Liver (tissue), 3 donors: Measurements from ENCODE around the gene DNM2.
A peak's percentile ranks its signal among the peaks of the same experiment; 100 is the strongest.

Experiments used
- ATF3 ChIP-seq: IDR thresholded peaks from 2 replicates; pipeline ENCODE4 v1.6.1; 2016; ENCODE audit warnings: antibody characterized with exemption
- FOXA1 ChIP-seq: IDR thresholded peaks from 2 replicates; pipeline ENCODE4 v1.6.1; 2016; ENCODE audit warnings: antibody characterized with exemption
- GABPA ChIP-seq, 2 donors: IDR thresholded peaks in 1 of 2; conservative IDR thresholded peaks in 1 of 2; 2 replicates each; pipeline ENCODE4 v1.6.1; 2016; ENCODE audit warnings: antibody characterized with exemption in 2 of 2, mild to moderate bottlenecking in 1 of 2, moderate library complexity in 1 of 2
- JUND ChIP-seq, 2 donors: IDR thresholded peaks; 2 replicates each; pipeline ENCODE4 v1.6.1; 2016; ENCODE audit warnings: antibody characterized with exemption in 2 of 2
- RAD21 ChIP-seq, 2 donors: IDR thresholded peaks; 2 replicates each; pipeline ENCODE4 v1.6.1; 2016; ENCODE audit warnings: antibody characterized with exemption in 2 of 2, mild to moderate bottlenecking in 2 of 2
- RXRA ChIP-seq, 2 donors: IDR thresholded peaks; 2 replicates each; pipeline ENCODE4 v1.6.1; 2017 to 2018; ENCODE audit warnings: antibody characterized with exemption in 2 of 2, mild to moderate bottlenecking in 1 of 2
- SP1 ChIP-seq: IDR thresholded peaks from 2 replicates; pipeline ENCODE4 v1.6.1; 2018; ENCODE audit warnings: antibody characterized with exemption, mild to moderate bottlenecking
- TAF1 ChIP-seq: conservative IDR thresholded peaks from 2 replicates; pipeline ENCODE4 v1.6.1; 2016; ENCODE audit warnings: antibody characterized with exemption, mild to moderate bottlenecking
- YY1 ChIP-seq: IDR thresholded peaks from 2 replicates; pipeline ENCODE4 v1.6.1; 2016; ENCODE audit warnings: antibody characterized with exemption, mild to moderate bottlenecking
- TF ChIP-seq, protein P1 (sequence below): fragments of 150-350 bp; IDR thresholded peaks from 2 replicates; pipeline ENCODE4 v1.5.1; 2017; ENCODE audit warnings: improper control_type of control experiment, low read depth, low read length; ENCODE audit not compliant: missing input control
- donor health status: healthy.
- donor health status: healthy.

DNA sequence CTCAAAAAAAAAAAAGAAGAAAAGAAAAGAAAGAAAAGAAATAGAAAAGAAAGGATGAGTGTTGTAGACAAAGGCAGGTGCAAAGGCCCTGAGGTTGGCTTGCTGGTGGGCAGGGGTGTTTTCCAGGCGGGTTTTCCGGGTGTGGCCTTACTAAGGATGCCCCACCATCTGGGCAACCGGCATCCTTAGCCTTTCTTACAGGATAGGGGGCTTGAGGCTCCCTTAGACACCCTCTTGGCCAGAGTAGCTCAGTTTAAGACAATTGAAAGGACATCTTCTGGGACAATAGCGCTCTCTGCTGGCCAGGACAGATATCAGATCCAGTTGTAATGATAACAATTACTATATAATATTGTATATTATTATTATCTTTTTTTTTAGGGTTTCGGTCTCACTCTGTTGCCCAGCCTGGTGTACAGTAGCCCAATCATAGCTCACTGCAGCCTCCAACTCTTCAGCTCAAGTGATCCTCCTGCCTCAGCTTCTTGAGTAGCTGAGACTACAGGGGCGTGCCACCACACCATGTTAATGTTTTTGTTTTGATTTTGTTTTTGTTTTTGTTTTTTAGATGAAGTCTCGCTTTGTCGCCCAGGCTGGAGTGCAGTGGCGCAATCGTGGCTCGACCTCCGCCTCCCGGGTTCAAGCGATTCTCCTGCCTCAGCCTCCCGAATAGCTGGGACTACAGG is 18.1 kb upstream of the DNM2 start:
- TF ChIP-seq, protein P1, sequence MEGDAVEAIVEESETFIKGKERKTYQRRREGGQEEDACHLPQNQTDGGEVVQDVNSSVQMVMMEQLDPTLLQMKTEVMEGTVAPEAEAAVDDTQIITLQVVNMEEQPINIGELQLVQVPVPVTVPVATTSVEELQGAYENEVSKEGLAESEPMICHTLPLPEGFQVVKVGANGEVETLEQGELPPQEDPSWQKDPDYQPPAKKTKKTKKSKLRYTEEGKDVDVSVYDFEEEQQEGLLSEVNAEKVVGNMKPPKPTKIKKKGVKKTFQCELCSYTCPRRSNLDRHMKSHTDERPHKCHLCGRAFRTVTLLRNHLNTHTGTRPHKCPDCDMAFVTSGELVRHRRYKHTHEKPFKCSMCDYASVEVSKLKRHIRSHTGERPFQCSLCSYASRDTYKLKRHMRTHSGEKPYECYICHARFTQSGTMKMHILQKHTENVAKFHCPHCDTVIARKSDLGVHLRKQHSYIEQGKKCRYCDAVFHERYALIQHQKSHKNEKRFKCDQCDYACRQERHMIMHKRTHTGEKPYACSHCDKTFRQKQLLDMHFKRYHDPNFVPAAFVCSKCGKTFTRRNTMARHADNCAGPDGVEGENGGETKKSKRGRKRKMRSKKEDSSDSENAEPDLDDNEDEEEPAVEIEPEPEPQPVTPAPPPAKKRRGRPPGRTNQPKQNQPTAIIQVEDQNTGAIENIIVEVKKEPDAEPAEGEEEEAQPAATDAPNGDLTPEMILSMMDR = peak; percentile 53
- TF ChIP-seq GABPA (IDR thresholded peaks at IDR 0.05 in 1 of 2, conservative IDR thresholded peaks at IDR 0.05 in 1 of 2) (no peak), TAF1 (no peak), RAD21 (IDR thresholded peaks at IDR 0.05) (peak; percentile 79 to 83), YY1 (no peak), JUND (IDR thresholded peaks at IDR 0.05) (no peak), ATF3 (no peak), RXRA (IDR thresholded peaks at IDR 0.05) (no peak), SP1 (no peak), FOXA1 (no peak)
